H1 (cell line): ENCODE measurements around the gene NSD2. TPM values are rescaled to one million over a fixed set of nuclear protein-coding genes. Genes with fewer than 3 reads are reported as not detected.

Experiments
- CTCF ChIA-PET: fragments of 300-600 bp; sonication (Branson Sonifier 250); formaldehyde crosslinking; loops from one replicate; lab custom pipeline; 2021; ENCODE audit not compliant: partially characterized antibody; lab: Charles Lee
- POLR2A ChIA-PET: fragments of 300-600 bp; sonication (Branson Sonifier 250); formaldehyde crosslinking; loops from one replicate; lab custom pipeline; 2021; ENCODE audit warnings: inconsistent platforms; ENCODE audit not compliant: partially characterized antibody; lab: Charles Lee
- DNase-seq, 2 experiments: peaks; one replicate each; pipeline versions ENCODE4 v3.0.0 to v3.0.0-alpha.2; 2010 to 2022; ENCODE audit warnings: low spot score in 2 of 2, low read depth in 1 of 2, mixed read lengths in 1 of 2
- FAIRE-seq: peaks from 2 replicates; lab custom pipeline; 2011; peaks lifted over from hg19 to GRCh38; lab: Jason Lieb, UNC
- H2AFZ ChIP-seq: 2 replicates; pipeline ENCODE4 v1.8.1; 2012; ENCODE audit warnings: low read length, inconsistent platforms
- H2AK5ac ChIP-seq: 2 replicates; pipeline ENCODE4 v1.6.1; 2013; ENCODE audit warnings: low read depth, low read length
- H2BK120ac ChIP-seq: replicated peaks from 2 replicates; pipeline ENCODE3; 2013; ENCODE audit warnings: low read depth, low read length, inconsistent platforms
- H2BK12ac ChIP-seq: 2 replicates; pipeline ENCODE4 v1.6.1; 2013; ENCODE audit warnings: low read depth, low read length
- H2BK15ac ChIP-seq: 2 replicates; pipeline ENCODE4 v1.6.1; 2013; ENCODE audit warnings: low read length
- H2BK20ac ChIP-seq: 2 replicates; pipeline ENCODE4 v1.6.1; 2013; ENCODE audit warnings: low read length
- H2BK5ac ChIP-seq: 2 replicates; pipeline ENCODE4 v1.6.1; 2013; ENCODE audit warnings: low read depth, low read length
- H3K14ac ChIP-seq: 2 replicates; pipeline ENCODE4 v1.6.1; 2013; ENCODE audit warnings: inconsistent platforms; ENCODE audit not compliant: insufficient read length
- H3K18ac ChIP-seq: 2 replicates; pipeline ENCODE4 v1.6.1; 2013; ENCODE audit warnings: low read length; ENCODE audit errors: extremely low read depth
- H3K23ac ChIP-seq: 2 replicates; pipeline ENCODE4 v1.6.1; 2013; ENCODE audit warnings: inconsistent platforms; ENCODE audit not compliant: insufficient read length
- H3K23me2 ChIP-seq: 2 replicates; pipeline ENCODE4 v1.6.1; 2013; ENCODE audit warnings: low read depth, low read length
- H3K27ac ChIP-seq: 2 replicates; pipeline ENCODE4 v1.6.1; 2011; ENCODE audit warnings: low read depth, low read length, inconsistent platforms
- H3K27me3 ChIP-seq, 4 experiments: replicated peaks in 1 of 4; 1 replicate in 1 of 4; 2 replicates in 3 of 4; pipeline versions ENCODE4 v1.6.1 to v1.8.1; 2011 to 2013; ENCODE audit warnings: low read length in 3 of 4, mild to moderate bottlenecking in 3 of 4, inconsistent platforms in 2 of 4, mixed read lengths in 2 of 4, moderate library complexity in 1 of 4; ENCODE audit not compliant: control insufficient read depth in 3 of 4, insufficient read depth in 3 of 4; ENCODE audit errors: extremely low read depth in 1 of 4
- H3K36me3 ChIP-seq, 4 experiments: 2 replicates each; pipeline versions ENCODE4 v1.6.1 to v1.8.1; 2011 to 2013; ENCODE audit warnings: mild to moderate bottlenecking in 4 of 4, low read length in 3 of 4, moderate library complexity in 2 of 4, control low read depth in 1 of 4, inconsistent platforms in 1 of 4; ENCODE audit not compliant: insufficient read depth in 4 of 4, control insufficient read depth in 2 of 4
- H3K4ac ChIP-seq: replicated peaks from 2 replicates; pipeline ENCODE3; 2013; ENCODE audit warnings: low read length, low read depth, mixed read lengths, inconsistent platforms; ENCODE audit not compliant: insufficient read length
- H3K4me1 ChIP-seq, 4 experiments: replicated peaks in 1 of 4; 1 replicate in 1 of 4; 2 replicates in 3 of 4; pipeline versions ENCODE4 v1.6.1 to v1.8.1; 2011 to 2013; ENCODE audit warnings: low read length in 3 of 4, inconsistent platforms in 2 of 4, mixed read lengths in 1 of 4; ENCODE audit not compliant: insufficient read depth in 4 of 4, control insufficient read depth in 3 of 4
- H3K4me2 ChIP-seq, 2 experiments: 2 replicates each; pipeline versions ENCODE4 v1.6.1 to v1.8.1; 2011 to 2013; ENCODE audit warnings: low read depth in 2 of 2, low read length in 2 of 2, control low read depth in 1 of 2, inconsistent platforms in 1 of 2, mild to moderate bottlenecking in 1 of 2; ENCODE audit not compliant: insufficient read depth in 1 of 2
- H3K4me3 ChIP-seq, 4 experiments: fragments of 200-600, 300-600 bp in 1 of 4; sonication (generic), shearing (Covaris generic), sonication (Bioruptor Twin) in 1 of 4; 2 replicates each; pipeline versions ENCODE4 v1.5.1 to v1.8.1; 2011 to 2016; ENCODE audit warnings: low read length in 4 of 4, low read depth in 3 of 4, control low read depth in 2 of 4, inconsistent platforms in 2 of 4, mild to moderate bottlenecking in 2 of 4, mixed read lengths in 1 of 4, moderate library complexity in 1 of 4; ENCODE audit not compliant: insufficient read depth in 2 of 4; ENCODE audit errors: extremely low read depth in 1 of 4
- H3K56ac ChIP-seq: replicated peaks from 2 replicates; pipeline ENCODE3; 2013; ENCODE audit warnings: low read depth, mild to moderate bottlenecking, mixed read lengths, low read length, inconsistent platforms; ENCODE audit not compliant: insufficient read length
- H3K79me1 ChIP-seq: 2 replicates; pipeline ENCODE4 v1.6.1; 2013; ENCODE audit warnings: low read depth, low read length, control low read depth
- H3K79me2 ChIP-seq, 2 experiments: 2 replicates each; pipeline versions ENCODE4 v1.6.1 to v1.8.1; 2012 to 2013; ENCODE audit warnings: low read length in 2 of 2, mild to moderate bottlenecking in 2 of 2, inconsistent platforms in 1 of 2; ENCODE audit not compliant: insufficient read depth in 2 of 2, control insufficient read depth in 1 of 2
- H3K9ac ChIP-seq, 4 experiments: replicated peaks in 1 of 4; 1 replicate in 1 of 4; 2 replicates in 3 of 4; pipeline versions ENCODE4 v1.6.1 to v1.8.1; 2011 to 2013; ENCODE audit warnings: low read depth in 3 of 4, low read length in 3 of 4, control low read depth in 2 of 4, mild to moderate bottlenecking in 2 of 4, moderate library complexity in 2 of 4, inconsistent platforms in 1 of 4; ENCODE audit errors: extremely low read depth in 1 of 4
- H3K9me3 ChIP-seq, 2 experiments: 2 replicates each; pipeline versions ENCODE4 v1.6.1 to v1.8.1; 2012 to 2013; ENCODE audit warnings: mild to moderate bottlenecking in 2 of 2, moderate library complexity in 2 of 2, control low read depth in 1 of 2, inconsistent platforms in 1 of 2, low read depth in 1 of 2, low read length in 1 of 2, mixed read lengths in 1 of 2; ENCODE audit not compliant: insufficient read depth in 2 of 2
- H4K20me1 ChIP-seq, 2 experiments: replicated peaks in 1 of 2; 2 replicates each; pipeline versions ENCODE3 to v1.8.1; 2011 to 2013; ENCODE audit warnings: inconsistent platforms in 2 of 2, low read length in 2 of 2, mild to moderate bottlenecking in 1 of 2; ENCODE audit not compliant: insufficient read depth in 2 of 2, control insufficient read depth in 1 of 2
- H4K5ac ChIP-seq: 2 replicates; pipeline ENCODE4 v1.6.1; 2013; ENCODE audit warnings: low read length, low read depth, mixed read lengths, inconsistent platforms; ENCODE audit not compliant: insufficient read length
- H4K8ac ChIP-seq: 2 replicates; pipeline ENCODE4 v1.8.0; 2013; ENCODE audit warnings: mild to moderate bottlenecking, moderate library complexity, low read length, inconsistent platforms; ENCODE audit not compliant: insufficient read depth; ENCODE audit errors: extremely low read depth
- H4K91ac ChIP-seq: replicated peaks from 2 replicates; pipeline ENCODE3; 2013; ENCODE audit warnings: low read length, mixed read lengths, inconsistent platforms; ENCODE audit not compliant: insufficient read length
- CBX8 ChIP-seq: fragments of 300-800, 300-1000 bp; sonication (generic); IDR thresholded peaks from 2 replicates; pipeline ENCODE4 v1.7.1; 2016; ENCODE audit warnings: low read depth, low read length, borderline replicate concordance
- CREB1 ChIP-seq: IDR thresholded peaks from 2 replicates; pipeline ENCODE4 v1.6.1; 2012; ENCODE audit warnings: inconsistent platforms
- CTBP2 ChIP-seq: IDR thresholded peaks from 2 replicates; pipeline ENCODE4 v1.7.0; 2011; ENCODE audit warnings: borderline replicate concordance, mild to moderate bottlenecking, moderate library complexity, mixed read lengths, low read length; ENCODE audit not compliant: insufficient read depth, insufficient read length
- EGR1 ChIP-seq: IDR thresholded peaks from 2 replicates; pipeline ENCODE4 v1.6.1; 2011; ENCODE audit warnings: low read depth, low read length, borderline replicate concordance
- GTF2F1 ChIP-seq: IDR thresholded peaks from 2 replicates; pipeline ENCODE4 v1.6.1; 2012; ENCODE audit warnings: low read depth, low read length, improper control_type of control experiment, borderline replicate concordance
- HDAC6 ChIP-seq: IDR thresholded peaks from one replicate; pipeline ENCODE4 v1.7.1; 2012; ENCODE audit warnings: low read depth, mild to moderate bottlenecking, inconsistent platforms, low read length, moderate library complexity
- JUN ChIP-seq: IDR thresholded peaks from 2 replicates; pipeline ENCODE4 v1.6.1; 2011; ENCODE audit warnings: low read depth, mild to moderate bottlenecking, improper control_type of control experiment, low read length
- NANOG ChIP-seq: IDR thresholded peaks from 2 replicates; pipeline ENCODE4 v1.6.1; 2011; ENCODE audit warnings: low read length, low read depth, mild to moderate bottlenecking, inconsistent platforms; ENCODE audit not compliant: insufficient read depth, poor library complexity, severe bottlenecking
- SP2 ChIP-seq: IDR thresholded peaks from 2 replicates; pipeline ENCODE4 v1.6.1; 2012; ENCODE audit warnings: mild to moderate bottlenecking, low read length, inconsistent platforms
- SUZ12 ChIP-seq: fragments of 200-600 bp; sonication (generic); IDR thresholded peaks from 2 replicates; pipeline ENCODE4 v1.6.1; 2012; ENCODE audit warnings: mild to moderate bottlenecking, inconsistent platforms, low read length, moderate library complexity, mixed read lengths
- ZNF274 ChIP-seq: IDR thresholded peaks from 2 replicates; pipeline ENCODE4 v1.7.0; 2012; ENCODE audit warnings: low read length, borderline replicate concordance; ENCODE audit errors: extremely low read depth
- WGBS, 2 experiments: shearing (Covaris generic) in 1 of 2; methylation state at CpG; one replicate each; pipeline versions ENCODE4 v1.1.6 to v1.1.7; 2013 to 2015; ENCODE audit warnings: low lambda C conversion rate in 2 of 2, mixed read lengths in 2 of 2, inconsistent platforms in 1 of 2, low coverage in 1 of 2, missing lambda C conversion rate in 1 of 2; ENCODE audit not compliant: insufficient replicate concordance in 2 of 2, insufficient coverage in 1 of 2, insufficient read length in 1 of 2; ENCODE audit errors: extremely low coverage in 1 of 2, missing lambda C conversion rate in 1 of 2; 5-methylcytosine and 5-hydroxymethylcytosine counted together
- polyA plus RNA-seq, 7 experiments: library from polyadenylated mRNA; depleted of rRNA in 3 of 7; stranded (reverse) in 5 of 7; unstranded in 2 of 7; fragments of >200 nt in 5 of 7; fragments of 200-250 nt in 2 of 7; gene quantifications; 1 replicate in 5 of 7; 2 replicates in 1 of 7; 4 replicates in 1 of 7; pipeline versions ENCODE4 v1.2.1 to v1.2.3, GENCODE V29; 2011 to 2013; ENCODE audit warnings: missing spikeins in 2 of 7, mixed read lengths in 2 of 7
- total RNA-seq: library from RNA; stranded (reverse); fragmentation: NEBNext Ultra II Directional; extraction: Animal tissue kit (Norgen Biotek cat#: 25700); gene quantifications from 2 replicates; pipeline ENCODE4 v1.2.1, GENCODE V29; 2021
- TF ChIP-seq, protein P1 (sequence below): IDR thresholded peaks from 2 replicates; pipeline ENCODE4 v1.6.1; 2012; ENCODE audit warnings: inconsistent platforms
- TF ChIP-seq, protein P2 (sequence below): IDR thresholded peaks from 2 replicates; pipeline ENCODE4 v1.6.1; 2011; ENCODE audit warnings: low read depth, mild to moderate bottlenecking, low read length; ENCODE audit not compliant: insufficient read depth

Gene NSD2
- total and polyA plus RNA-seq, 2 of the 8 experiments (the other 6 are each of a cell fraction or from before 2014, with no cell fraction given) = 26.7 to 129 TPM

DNA sequence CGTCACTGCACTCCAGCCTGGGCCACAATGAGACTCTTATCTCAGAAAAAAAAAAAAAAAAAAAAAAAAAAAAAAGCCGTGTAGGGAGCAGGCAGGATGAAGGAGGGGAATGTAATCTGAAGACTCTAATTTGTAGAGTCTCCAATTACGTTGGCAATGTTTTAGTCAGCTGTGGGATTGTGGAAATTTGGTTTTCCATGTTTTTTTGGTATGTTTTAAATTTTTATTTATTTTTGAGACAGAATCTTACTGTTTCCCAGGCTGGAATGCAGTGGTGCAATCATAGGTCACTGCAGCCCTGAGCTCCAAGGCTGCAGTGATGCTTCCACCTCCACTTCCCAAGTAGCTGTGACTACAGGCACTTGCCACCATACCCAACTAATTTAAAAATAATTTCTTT, 56.5 kb downstream of the NSD2 start:
- no peaks in the 10 kb centered on the region for H3K23me2 ChIP-seq
- H3K23ac ChIP-seq = no peak overlapping the region
- H3K18ac ChIP-seq = no peak overlapping the region
- H2AFZ ChIP-seq = no peak overlapping the region
- H3K4me1 ChIP-seq = no peaks in the 10 kb centered on the region
- no peaks in the 10 kb centered on the region for H3K27me3 ChIP-seq
- no peak overlapping the region for H3K14ac ChIP-seq
- no peak overlapping the region for H3K9ac ChIP-seq
- DNase-seq (no peak), FAIRE-seq (no peak)
- no peak overlapping the region for H4K8ac ChIP-seq
- H3K9me3 ChIP-seq = no peaks in the 10 kb centered on the region
- no peak overlapping the region for H3K56ac ChIP-seq
- H3K4me2 ChIP-seq = no peak overlapping the region
- H2BK20ac ChIP-seq = no peak overlapping the region
- H3K4me3 ChIP-seq = no peak overlapping the region
- no peak overlapping the region for H2BK120ac ChIP-seq
- H4K5ac ChIP-seq = no peak overlapping the region
- H4K20me1 ChIP-seq = peaks cover 1 to 8% of the 10 kb centered on the region in 2 experiments
- ChIA-PET POLR2A (interaction anchor here (0.6 kb wide), 1 partner anchor 9 kb away, joined by 3 read pairs; no protein-coding TSS in a partner anchor), CTCF (interaction anchor here (0.6 to 1.9 kb wide), 9 partner anchors 9 to 179 kb away, joined by 3 to 5 read pairs (median 3); no protein-coding TSS in a partner anchor)
- no peak overlapping the region for H3K27ac ChIP-seq
- no peak overlapping the region for H3K4ac ChIP-seq
- 0 out of 2 replicates have a peak, but pooled peaks cover 4% of the 10 kb centered on the region for H3K79me1 ChIP-seq
- H3K79me2 ChIP-seq = no peaks in the 10 kb centered on the region; a peak in 1 of 4 replicates
- H3K36me3 ChIP-seq = peaks cover 4 to 19% (median 8%) of the 10 kb centered on the region in 4 experiments; a peak in 5 of 8 replicates
- no peak overlapping the region for H2BK5ac ChIP-seq
- H2BK12ac ChIP-seq = no peak overlapping the region
- 79% methylated on average over 2 of the region's 3 CpGs; no CpG with 5 or more reads in 1 of the 2 experiments for WGBS, 2 experiments
- H2AK5ac ChIP-seq = no peak overlapping the region
- H2BK15ac ChIP-seq = no peak overlapping the region
- H4K91ac ChIP-seq = no peak overlapping the region
- TF ChIP-seq NANOG (no peak), CREB1 (no peak), JUN (no peak), GTF2F1 (no peak), CTBP2 (no peak), CBX8 (no peak), EGR1 (no peak), ZNF274 (no peak), SP2 (no peak), HDAC6 (no peak), SUZ12 (no peak)
- TF ChIP-seq, protein P1, sequence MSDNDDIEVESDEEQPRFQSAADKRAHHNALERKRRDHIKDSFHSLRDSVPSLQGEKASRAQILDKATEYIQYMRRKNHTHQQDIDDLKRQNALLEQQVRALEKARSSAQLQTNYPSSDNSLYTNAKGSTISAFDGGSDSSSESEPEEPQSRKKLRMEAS = no peak
- TF ChIP-seq, protein P2, sequence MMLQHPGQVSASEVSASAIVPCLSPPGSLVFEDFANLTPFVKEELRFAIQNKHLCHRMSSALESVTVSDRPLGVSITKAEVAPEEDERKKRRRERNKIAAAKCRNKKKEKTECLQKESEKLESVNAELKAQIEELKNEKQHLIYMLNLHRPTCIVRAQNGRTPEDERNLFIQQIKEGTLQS = no peak
